GM20431 (cell line): Measurements from ENCODE around the gene IRS2.

Source experiments
- in situ Hi-C: fragments of 300-500 bp; cut with MseI, MboI; formaldehyde crosslinking; loops from one replicate; pipeline ENCODE4 v1.15.0; 2020; ENCODE audit warnings: low sequenced_read_pairs; ENCODE audit not compliant: unreplicated experiment

The IRS2 gene

DNA sequence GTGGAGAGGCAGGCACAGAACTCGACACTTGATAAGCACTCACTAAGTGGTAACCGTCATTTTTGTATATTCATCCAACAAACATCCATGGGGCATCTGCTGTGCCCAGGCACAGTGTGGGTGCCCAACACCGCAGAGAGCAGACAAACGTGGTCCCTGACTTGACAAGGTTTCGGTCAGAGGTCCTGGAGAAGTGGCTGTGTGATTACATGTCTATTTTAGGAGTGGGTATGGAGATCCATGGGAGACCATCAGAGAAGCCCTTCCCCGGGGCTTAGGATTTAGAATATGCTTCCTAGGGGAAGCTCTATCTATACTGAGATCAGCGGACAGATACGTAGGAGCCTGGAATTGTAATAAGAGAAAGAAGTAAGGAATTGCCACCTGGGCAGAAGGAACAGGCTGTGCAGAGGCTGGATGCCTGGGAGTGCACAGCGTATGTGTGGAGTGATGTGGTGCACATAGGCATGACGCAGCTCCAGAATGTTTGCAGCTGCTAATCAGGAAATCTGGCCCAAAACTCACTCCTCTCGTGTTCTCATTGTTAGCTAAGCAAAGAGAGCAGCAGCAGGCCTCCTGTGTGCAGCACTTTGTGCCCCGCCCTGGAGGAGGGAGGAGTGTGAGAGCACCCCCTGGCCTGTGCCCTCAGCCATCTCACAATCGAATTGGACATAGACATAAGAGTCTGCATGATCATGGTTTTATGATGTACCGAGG lies 23.0 kb upstream of the IRS2 start:
- in situ Hi-C loops: no loop called here

DNA sequence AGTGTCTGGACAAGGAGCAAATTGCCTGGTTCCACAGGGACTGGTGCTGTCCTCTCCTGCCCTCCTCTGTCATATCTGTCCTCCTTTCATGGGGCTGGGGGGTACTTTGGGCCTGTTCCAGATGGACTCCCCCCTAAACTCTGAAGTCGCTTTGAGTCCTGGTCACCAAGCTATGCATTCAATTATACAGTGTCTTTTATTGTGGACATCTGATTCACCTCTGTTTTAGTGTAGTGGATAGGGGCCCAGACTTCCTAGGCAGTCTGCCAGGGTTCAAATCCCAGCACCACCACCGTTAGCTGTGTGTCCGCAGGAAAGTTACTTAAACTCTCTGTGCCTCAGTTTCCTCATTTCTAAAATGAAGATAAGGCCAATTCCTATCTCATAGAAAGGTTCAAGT lies 21.0 kb upstream of the IRS2 start:
- in situ Hi-C loops: no loop called here

DNA sequence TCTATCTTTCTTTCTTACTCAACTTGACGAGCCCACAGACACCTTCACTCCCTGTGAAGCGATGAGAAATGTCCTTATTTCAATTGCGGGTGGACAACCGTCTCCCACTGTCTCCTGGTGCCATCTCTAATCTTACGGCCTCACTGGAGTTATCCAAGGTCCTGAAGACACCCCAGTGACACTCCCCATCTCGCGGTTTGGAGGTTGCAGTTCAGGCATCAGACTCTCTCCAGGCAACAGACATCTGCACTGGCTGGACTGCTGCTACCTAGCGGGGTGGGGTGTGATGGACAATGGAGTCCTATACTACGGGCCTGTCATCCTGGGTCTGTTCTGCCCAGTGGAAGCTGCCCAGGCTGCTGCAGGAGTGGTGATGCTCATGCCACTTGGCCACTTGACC lies 18.3 kb upstream of the IRS2 start:
- in situ Hi-C loops: no loop called here

DNA sequence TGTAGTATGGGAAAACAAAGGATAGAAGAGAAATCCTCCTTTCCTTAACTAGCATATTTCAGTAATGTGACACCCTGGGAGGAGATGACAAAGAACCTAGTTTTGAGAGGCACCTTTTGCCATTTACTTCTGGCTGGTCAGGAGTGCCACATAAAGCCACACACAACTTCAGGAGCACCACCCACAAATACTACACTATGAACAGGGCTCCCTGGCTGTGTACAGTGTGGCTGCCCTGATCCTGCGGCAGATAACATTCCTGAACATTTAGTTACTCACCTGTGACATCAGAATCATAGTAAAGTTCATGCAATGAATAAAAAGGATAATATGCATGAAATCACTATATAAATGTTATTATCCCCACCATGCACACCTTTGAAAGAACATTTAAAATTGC lies 17.4 kb upstream of the IRS2 start:
- in situ Hi-C loops: no loop called here

DNA sequence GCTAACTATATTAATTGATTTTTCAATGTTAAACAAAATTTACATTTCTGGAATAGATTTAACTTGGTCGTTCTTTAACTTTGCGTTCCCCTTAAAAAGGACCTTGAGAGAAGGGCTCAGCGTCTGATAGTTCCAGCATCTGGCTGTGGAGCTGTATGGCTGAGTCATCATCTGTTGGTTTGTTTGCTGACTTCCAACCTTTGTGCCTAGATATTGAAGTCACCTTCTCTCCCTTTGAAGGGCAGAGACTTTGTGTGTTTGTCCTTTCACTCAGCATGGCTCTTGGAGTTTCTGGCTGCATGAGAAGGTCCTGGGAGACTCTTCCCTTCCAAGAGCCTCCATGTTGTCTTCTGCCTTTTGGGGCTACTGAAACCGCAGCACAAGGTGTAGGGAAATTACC lies 16.6 kb upstream of the IRS2 start:
- in situ Hi-C loops: no loop called here

DNA sequence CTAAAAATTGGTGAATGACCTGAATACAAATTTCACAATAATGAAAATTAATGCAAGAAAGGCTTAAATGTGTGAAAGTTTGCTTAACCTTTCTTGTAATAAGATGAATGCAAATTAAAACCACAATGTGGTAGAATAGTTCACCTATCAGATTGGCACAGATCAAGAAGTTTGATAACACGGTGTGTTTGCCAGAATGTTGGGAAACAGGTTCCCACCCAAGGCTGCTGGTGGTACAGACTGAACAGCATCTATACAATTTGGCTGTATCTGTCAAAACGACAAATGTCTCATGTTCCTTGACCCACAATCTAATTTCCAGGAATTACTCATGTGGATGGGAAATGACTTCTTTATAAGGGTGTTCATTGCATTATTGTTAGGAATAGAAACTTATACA lies 8.6 kb upstream of the IRS2 start:
- in situ Hi-C loops: loop anchor here (25.0 kb wide), 1 partner anchor 658 kb away; no protein-coding TSS in a partner anchor

DNA sequence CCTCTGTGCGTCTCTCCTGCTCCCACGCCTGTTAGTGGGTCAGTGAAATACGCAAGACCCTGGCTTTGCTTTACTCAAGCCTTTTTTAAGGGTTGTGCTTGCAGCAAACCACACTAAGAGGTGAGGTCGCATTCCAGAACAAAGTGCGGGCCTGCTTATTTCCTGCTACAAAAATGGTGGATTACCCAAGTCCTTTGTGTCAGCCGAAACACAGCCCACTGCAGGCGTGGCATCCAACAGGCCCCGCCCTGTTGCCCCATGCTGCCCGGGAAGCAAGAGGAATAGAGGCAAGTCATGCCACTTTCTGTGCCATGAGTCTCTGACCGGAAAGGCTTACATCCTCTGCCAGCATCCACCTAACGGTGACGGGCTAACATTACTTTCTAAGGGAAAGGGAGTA lies 7.7 kb upstream of the IRS2 start:
- in situ Hi-C loops: loop anchor here (25.0 kb wide), 1 partner anchor 657 kb away; no protein-coding TSS in a partner anchor

DNA sequence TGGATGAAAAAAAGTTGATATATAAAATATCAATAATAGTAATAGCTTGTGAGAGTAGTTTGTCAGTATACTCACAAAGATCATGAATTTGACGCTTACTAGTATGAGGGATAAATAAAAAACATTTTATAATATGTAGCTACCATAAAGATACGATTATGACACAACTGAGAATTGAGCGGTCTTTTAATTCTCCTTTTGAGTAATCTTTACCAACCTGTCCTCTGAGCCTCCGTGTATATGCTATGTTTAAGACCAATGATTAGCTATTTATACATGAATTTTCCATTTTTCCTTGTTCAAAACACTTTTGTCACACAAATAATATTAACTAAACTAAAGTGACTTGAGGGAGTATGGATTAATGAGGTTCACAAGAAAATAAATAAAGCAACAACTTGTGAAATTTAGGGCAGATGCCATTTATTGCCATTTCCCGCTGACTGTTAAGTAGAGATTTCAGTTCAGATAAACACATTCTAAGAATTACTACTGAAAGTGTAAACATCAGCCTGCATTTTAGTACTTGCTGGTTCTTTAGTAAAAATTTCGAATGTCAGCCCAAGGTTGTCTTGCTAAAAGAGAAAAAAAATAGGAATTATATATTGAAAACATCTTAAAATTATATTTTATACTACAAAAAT lies 6.2 kb upstream of the IRS2 start:
- in situ Hi-C loops: loop anchor here (25.0 kb wide), 1 partner anchor 655 kb away; no protein-coding TSS in a partner anchor

DNA sequence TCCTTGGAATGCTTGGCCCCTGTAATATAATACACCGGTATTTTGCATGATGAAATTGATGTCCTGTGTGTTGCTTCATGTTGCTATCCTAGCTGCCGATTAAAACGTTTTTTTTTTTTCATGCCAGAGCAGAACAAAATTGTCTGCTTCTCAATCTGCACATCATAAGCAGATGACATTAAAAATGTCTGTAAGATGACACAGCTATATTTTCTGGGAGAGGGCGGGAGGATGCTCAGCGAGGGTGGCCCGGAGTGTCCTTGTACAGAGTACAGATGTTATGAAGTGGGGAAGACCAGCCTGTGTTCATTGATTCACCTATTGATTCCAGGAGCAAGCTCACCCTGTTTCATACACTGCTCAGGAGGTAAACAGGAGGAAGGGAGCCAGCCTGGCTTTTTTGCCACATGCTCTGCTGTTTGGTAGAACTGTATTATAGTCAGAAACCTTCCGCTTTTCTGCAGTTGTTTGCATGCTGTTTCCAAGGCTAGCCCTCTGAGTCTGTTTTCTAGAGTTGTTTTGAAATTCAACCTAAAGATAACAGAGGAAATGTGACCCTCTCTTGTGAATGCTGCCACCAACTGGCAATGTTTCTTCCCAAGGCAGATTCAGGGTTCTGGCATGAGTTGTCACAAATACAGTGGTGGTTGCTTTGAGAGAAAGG lies 4.7 kb upstream of the IRS2 start:
- in situ Hi-C loops: loop anchor here (25.0 kb wide), 1 partner anchor 654 kb away; no protein-coding TSS in a partner anchor

DNA sequence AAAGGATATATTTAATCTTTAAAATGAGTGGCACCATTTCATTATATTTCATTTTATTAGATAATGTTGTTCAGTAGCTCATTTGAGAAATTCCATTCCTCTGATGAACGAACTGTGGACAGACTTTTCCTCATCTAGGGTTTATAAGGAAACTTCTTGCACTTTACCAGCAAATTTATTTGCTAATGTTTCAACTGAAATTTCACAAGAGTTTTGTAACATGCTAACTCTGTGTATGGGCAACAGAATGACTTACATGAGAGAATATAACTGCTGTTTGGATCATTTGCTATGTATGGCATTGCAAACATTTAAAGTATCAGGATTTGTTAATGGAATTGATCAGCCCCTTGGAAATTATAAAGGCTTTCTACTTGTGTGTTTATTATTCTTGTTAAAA lies 3.7 kb upstream of the IRS2 start:
- in situ Hi-C loops: loop anchor here (25.0 kb wide), 1 partner anchor 653 kb away; no protein-coding TSS in a partner anchor

DNA sequence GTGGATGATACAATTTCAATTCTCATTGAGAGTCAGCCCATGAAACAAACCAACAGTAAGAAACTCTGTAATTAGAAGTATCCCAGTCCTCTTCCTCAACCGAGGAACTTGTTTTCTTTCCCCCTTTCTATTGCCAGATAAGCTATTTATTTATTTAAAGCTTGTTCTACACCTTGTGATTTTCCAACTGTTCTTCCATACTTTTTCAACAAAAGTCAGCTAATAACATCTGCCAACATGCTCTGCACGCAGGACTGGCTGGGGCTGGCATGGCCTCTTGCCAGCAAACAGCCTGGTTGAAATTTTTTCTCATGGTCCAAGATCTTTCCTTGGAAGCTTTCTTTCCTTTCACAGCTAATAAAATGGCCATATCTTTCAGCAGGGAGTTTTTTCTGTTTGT lies 2.9 kb upstream of the IRS2 start:
- in situ Hi-C loops: loop anchor here (25.0 kb wide), 1 partner anchor 652 kb away; no protein-coding TSS in a partner anchor

DNA sequence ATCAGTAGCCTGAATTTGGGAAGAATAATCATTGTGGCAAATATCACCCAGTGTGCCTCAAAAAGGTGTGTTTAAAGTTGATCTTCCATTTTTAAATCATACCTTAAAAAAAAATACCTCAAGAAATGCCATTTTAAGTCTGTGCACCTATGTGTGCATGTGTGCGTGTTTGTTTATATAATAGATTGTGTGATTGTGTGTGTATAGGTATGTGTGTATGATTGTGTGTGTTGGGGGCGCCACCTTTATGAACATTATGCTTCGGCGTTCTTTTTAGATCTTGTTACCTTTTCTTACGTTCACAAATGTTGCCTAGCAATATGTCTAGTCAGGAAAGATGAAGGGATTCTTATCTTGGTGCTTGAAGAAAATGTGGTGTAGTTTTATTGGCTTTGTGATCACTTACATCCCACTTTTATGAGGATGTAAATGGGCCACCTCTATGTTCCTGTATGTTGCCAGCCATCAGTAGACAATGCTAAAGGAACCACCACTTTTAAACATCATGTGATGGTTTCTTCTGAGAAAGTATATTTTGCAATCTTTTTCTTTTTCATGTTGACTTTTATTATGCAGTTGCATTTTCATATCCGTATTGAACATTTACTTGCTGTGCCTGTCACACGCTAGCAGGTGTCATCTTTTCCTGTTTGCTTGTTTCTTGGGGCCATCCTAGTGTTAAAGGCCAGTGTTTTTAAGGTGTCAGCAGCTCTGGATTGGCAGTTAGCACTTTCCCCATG lies 2.2 kb upstream of the IRS2 start:
- in situ Hi-C loops: loop anchor here (25.0 kb wide), 1 partner anchor 651 kb away; no protein-coding TSS in a partner anchor

DNA sequence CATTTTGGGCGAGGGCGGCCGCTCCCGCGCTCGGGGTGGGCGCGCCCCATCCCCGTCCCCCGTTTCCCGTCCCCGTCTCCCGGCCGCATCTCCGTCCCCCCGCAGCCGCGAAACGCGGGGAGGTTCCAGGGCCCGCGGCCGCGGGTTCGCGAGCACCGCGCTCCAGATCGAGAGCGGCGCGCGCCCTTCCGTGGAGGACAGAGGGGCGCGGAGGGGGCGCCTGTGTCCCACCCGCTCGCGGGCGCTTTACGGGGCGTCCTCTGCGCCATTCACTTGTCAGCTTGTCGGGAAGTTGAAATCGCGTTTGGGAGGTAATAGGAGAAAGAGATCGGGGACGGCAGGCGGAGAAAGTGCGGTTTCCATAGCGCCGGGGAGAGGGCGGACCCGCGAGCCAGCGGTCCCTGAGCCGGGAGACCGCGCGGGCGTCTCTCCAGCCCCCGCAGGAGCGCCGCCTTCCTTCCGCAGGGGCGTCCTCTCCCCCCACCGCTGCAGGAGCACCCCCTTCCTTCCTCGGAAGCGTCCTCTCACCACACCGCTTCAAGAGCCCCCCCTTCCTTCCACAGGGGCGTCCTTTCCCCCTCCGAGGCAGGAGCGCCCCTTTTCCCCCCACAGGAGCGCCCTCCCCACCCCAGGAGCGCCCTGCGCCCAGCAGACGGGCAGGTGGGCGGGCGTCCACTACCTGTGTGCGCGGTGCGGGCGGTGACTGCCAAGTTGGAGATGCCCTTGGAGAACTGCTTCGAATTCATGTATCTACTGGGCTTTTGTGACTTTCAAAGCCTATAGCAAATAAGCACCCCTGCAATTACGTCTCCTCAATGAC lies 962 bp upstream of the IRS2 start:
- in situ Hi-C loops: loop anchor here (25.0 kb wide), 1 partner anchor 650 kb away; no protein-coding TSS in a partner anchor

DNA sequence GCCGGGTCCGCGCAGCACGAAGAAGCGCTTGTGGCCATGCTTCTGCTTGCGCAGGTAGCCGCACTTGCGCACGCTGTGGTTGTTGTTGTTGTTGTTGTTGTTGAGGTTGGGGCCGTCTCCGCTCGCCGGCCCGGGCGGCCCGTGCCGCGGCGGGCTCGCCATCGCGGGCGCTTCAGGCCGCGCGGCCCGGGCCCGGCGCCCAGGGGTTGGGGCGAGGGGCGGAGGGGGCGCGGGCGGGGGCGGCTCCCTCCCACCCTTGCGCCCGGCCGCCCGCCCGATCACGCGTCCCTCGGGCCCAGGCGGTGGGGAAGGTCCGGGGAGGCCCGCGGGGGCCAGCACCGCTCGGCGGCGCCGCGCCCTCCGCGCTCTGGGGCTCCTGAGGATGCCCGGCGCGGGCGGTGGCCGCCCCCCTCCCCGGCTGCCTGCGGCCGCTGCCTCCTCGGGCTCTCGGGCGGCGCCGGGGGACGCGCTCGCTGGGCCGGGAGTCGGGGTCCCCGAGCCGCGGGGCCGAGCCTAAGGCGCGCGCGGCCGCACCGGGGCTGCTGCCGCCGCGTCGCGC lies 412 bp downstream of the IRS2 start:
- in situ Hi-C loops: loop anchor here (25.0 kb wide), 1 partner anchor 649 kb away; no protein-coding TSS in a partner anchor

DNA sequence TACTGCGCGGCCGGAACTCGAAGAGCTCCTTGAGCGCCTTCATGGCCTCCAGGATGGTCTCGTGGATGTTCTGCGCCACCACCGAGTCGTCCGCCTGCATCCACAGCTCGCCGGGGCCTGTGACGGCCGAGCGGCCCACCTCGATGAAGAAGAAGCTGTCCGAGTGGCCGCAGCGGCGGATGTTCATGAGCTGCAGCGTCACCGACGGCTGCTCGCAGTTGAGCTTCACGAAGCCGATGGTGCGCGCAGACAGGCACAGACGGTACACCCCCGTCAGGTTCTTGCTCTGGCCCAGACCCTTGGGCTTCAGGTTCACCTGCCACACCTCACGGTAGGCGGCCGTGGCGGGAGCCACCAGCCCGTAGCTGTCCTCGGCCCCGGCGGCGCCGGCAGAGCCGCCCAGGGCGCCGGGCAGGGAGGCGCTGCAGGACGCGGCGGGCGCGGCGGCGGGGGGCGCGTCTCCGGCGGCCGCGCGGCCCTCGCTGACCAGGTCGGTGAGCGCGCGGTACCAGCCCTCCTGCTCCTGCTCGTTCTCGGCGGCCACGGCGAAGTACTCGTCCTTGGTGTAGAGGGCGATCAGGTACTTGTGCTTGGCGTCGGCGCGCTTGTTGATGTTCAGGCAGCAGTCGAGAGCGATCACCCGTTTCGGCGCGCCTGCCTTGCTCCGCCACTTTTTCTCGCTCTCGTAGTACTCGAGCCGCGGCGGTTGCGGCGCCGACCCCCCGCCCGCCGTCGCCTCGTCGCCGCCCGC lies 1.1 kb downstream of the IRS2 start:
- in situ Hi-C loops: loop anchor here (25.0 kb wide), 1 partner anchor 648 kb away; no protein-coding TSS in a partner anchor

DNA sequence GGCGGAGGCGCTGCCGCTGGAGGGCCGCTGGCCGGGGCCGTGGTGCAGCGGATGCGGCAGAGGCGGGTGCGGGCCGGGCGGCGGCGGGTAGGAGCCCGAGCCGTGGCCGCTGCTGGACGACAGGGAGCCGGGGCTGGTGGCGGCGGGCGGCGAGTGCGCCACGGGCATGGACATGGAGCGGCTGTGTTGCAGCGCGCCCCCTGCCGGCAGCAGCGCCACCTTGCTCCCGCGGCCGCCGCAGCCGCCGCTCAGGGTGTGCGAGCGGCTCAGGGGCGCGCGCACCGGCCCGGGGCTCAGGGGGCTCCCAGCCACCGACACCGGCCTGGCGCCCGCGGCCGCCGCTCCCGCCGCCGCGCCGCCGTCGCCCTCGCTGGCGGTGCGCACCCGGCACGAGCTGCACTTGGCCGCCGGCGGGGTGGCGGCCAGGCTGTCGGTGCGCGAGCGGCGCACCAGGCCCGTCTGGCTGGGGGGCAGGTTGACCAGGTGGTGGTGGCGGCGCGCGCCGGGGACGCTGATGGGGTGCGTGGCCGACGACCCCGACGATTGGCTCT lies 1.7 kb downstream of the IRS2 start:
- in situ Hi-C loops: loop anchor here (25.0 kb wide), 1 partner anchor 647 kb away; no protein-coding TSS in a partner anchor

DNA sequence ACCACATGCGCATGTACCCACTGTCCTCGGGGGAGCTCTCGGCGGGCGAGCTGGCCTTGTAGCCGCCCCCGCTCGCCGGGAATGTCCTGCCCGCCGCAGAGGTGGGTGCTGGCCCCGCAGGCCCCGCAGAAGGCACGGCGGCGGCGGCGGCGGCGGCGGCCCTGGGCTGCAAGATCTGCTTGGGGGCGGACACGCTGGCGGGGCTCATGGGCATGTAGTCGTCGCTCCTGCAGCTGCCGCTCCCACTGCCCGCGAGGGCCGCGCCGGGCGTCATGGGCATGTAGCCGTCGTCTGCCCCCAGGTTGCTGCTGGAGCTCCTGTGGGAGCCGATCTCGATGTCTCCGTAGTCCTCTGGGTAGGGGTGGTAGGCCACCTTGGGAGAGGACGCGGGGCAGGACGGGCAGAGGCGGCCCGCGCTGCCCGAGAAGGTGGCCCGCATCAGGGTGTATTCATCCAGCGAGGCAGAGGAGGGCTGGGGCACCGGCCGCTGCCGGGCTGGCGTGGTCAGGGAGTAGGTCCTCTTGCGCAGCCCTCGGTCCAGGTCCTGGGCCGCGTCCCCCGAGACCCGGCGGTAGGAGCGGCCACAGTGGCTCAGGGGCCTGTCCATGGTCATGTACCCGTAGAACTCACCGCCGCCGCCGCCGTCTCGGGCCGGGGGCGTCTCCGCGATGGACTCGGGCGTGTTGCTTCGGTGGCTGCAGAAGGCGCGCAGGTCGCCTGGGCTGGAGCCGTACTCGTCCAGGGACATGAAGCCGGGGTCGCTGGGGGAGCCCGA lies 2.4 kb downstream of the IRS2 start:
- in situ Hi-C loops: loop anchor here (25.0 kb wide), 1 partner anchor 647 kb away; no protein-coding TSS in a partner anchor
